Lower lobe of right lung (tissue), 2 donors: ENCODE results near the gene CIAO2A. TPM values are rescaled to one million over a fixed set of nuclear protein-coding genes. Genes with fewer than 3 reads are reported as not detected.

Source experiments
- ATAC-seq, 2 donors: fragments of 200-7000 bp; cut with Tn5 transposase; one replicate each; pipeline ENCODE4 v1.9.1; 2020 to 2022; ENCODE audit warnings: mild to moderate bottlenecking in 2 of 2, moderate library complexity in 2 of 2
- DNase-seq: peaks from one replicate; pipeline ENCODE4 v3.0.0-alpha.2; 2020
- H3K27ac ChIP-seq: fragments of 200-600 bp; one replicate; pipeline ENCODE4 v1.8.0; 2022
- H3K27me3 ChIP-seq: fragments of 200-600 bp; one replicate; pipeline ENCODE4 v1.8.0; 2022; ENCODE audit warnings: low read depth
- H3K36me3 ChIP-seq: fragments of 200-600 bp; one replicate; pipeline ENCODE4 v1.8.0; 2022; ENCODE audit warnings: mild to moderate bottlenecking
- H3K4me1 ChIP-seq: fragments of 200-600 bp; one replicate; pipeline ENCODE4 v1.8.0; 2022
- H3K4me3 ChIP-seq: fragments of 200-600 bp; one replicate; pipeline ENCODE4 v1.8.0; 2022; ENCODE audit warnings: mild to moderate bottlenecking
- H3K9me3 ChIP-seq: fragments of 200-600 bp; one replicate; pipeline ENCODE4 v1.8.0; 2022
- intact Hi-C: fragments of 100-400 bp; cut with DNase I; formaldehyde crosslinking; loops from one replicate; pipeline ENCODE4 v1.11.0; 2022
- total RNA-seq: library from RNA; stranded (reverse); fragmentation: NEBNext Ultra II Directional; extraction: Animal tissue kit (Norgen Biotek cat#: 25700); gene quantifications from one replicate; pipeline ENCODE4 v1.2.1, GENCODE V29; 2021
- TF ChIP-seq, protein P1 (sequence below): fragments of 200-600 bp; IDR thresholded peaks from one replicate; pipeline ENCODE4 v1.8.0; 2022; ENCODE audit warnings: antibody characterized with exemption, mild to moderate bottlenecking
- donor health status: DM: no; HTN: yes; CAD: no; lungs with severe emphysema.

CIAO2A gene
- total RNA-seq, 1 donor from 2014 or later, result 56.3 TPM

DNA sequence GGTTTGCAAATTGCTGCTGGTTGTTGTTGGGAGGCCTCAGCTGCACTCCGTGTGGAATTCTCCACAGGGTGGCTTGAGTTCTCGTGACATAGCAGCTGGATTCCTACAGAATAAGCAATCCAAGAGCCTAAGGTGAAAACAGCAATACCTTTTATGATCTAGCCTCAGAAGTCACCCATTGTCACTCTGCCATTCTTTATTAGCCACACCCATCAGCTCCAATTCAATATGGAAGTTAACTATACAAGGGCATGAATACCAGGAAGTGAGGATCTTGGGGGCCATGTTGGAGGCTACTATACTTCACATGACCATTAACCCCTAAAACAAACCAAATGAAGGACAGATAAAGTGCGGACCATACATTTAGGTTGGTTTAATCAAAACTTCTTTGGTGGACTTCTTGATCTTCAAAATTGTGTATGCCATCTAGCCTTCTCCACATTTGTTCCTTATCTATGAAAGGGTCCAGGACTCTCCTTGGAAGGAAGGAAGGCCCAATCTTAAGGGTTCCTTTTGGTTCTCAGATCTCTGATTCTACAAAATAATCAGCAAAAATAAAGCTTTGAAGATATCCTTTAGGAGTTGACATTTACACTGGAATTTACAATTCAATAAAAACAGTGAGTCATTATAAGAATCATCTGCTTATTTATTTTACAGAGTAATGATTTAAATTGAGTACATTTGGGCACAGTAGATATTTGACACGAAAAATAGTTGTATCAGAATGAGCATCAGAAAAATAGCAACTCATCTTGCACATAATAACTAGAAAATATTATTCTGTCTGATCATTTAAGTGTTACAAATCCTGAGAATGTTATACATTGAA, 21.5 kb downstream of the CIAO2A start:
- H3K27ac ChIP-seq, result peak overlapping the region; percentile 48
- DNase-seq (no peak), ATAC-seq (no peak)
- intact Hi-C loops, result loop anchor here (10.0 kb wide), 1 partner anchor 317 kb away; no protein-coding TSS in a partner anchor
- H3K4me3 ChIP-seq, result no peak overlapping the region
- H3K9me3 ChIP-seq, result no peaks in the 10 kb centered on the region
- H3K36me3 ChIP-seq, result peaks cover 25% of the 10 kb centered on the region
- H3K4me1 ChIP-seq, result peaks cover 52% of the 10 kb centered on the region
- TF ChIP-seq, protein P1, sequence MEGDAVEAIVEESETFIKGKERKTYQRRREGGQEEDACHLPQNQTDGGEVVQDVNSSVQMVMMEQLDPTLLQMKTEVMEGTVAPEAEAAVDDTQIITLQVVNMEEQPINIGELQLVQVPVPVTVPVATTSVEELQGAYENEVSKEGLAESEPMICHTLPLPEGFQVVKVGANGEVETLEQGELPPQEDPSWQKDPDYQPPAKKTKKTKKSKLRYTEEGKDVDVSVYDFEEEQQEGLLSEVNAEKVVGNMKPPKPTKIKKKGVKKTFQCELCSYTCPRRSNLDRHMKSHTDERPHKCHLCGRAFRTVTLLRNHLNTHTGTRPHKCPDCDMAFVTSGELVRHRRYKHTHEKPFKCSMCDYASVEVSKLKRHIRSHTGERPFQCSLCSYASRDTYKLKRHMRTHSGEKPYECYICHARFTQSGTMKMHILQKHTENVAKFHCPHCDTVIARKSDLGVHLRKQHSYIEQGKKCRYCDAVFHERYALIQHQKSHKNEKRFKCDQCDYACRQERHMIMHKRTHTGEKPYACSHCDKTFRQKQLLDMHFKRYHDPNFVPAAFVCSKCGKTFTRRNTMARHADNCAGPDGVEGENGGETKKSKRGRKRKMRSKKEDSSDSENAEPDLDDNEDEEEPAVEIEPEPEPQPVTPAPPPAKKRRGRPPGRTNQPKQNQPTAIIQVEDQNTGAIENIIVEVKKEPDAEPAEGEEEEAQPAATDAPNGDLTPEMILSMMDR, result no peak
- H3K27me3 ChIP-seq, result no peaks in the 10 kb centered on the region

DNA sequence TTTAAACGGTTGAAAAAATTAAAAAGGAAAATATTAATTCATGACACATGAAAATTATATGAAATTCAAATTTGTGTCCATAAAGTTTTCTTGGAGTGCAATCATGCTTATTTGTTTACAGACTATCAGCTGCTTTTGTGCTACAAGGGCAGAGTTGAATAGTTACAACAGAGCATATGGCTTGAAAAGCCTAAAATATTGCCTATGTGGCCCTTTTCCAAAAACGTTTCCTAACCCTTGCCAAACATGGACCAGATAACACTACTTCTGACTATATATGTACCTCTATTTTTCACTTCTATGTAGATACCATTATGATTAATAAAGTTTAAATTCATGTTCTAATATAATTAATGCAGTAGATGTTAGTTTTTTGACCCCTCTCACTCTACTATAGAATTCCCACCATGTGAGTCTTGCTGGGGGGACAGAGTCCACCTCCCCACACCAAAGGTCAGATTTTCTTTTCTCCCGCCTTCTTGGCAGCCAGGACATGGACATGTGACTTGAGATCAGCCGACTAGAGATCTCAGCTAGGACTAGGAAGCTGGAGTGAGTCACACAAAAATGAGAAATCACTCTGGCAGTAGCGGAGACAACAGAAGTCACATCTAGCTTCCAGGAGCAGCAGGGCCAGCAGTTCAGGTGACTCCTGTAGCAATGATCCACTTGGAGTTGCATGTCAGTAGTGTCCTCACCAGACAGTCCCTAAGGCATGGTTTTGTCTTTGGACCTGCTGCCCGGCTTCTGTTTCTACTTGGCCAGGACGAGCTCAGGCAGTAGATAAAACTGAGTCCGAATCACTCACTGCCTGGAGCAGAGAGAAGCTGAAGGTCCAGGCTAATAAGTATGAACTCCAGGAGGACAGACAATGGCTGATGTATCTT, 22.4 kb downstream of the CIAO2A start:
- Histone ChIP-seq H3K36me3 (peaks cover 25% of the 10 kb centered on the region), H3K27ac (peak overlapping the region; percentile 48), H3K4me1 (peaks cover 52% of the 10 kb centered on the region), H3K27me3 (no peaks in the 10 kb centered on the region), H3K9me3 (no peaks in the 10 kb centered on the region), H3K4me3 (no peak overlapping the region)
- no peak for DNase-seq
- TF ChIP-seq, protein P1, result no peak
- intact Hi-C loops, result loop anchor here (10.0 kb wide), 1 partner anchor 316 kb away; no protein-coding TSS in a partner anchor
- ATAC-seq, result peak; percentile 60 to 66

DNA sequence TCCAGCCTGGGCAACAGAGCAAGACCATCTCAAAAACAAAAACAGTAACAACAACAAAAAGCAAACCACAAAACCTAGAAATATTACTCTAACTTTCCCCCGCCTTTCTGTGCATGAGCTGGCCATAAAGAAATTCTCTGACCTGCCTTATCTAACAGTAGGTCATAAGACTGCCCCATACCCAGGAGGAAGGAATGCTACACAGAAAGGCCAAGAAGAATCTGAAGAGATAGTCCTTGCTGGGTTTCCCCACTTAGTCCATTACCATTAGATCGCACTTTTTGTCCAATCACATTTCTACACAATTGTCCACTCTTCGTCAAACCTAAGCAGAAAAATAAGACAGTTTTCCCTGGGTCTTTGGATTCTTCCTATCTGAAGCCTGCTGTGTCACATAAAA, 23.5 kb downstream of the CIAO2A start:
- Histone ChIP-seq H3K27me3 (no peaks in the 10 kb centered on the region), H3K27ac (no peak overlapping the region), H3K4me1 (peaks cover 52% of the 10 kb centered on the region), H3K9me3 (no peaks in the 10 kb centered on the region), H3K4me3 (no peak overlapping the region), H3K36me3 (peaks cover 21% of the 10 kb centered on the region)
- intact Hi-C loops, result loop anchor here (10.0 kb wide), 1 partner anchor 315 kb away; no protein-coding TSS in a partner anchor
- ATAC-seq, result no peak
- TF ChIP-seq, protein P1, result no peak
- no peak for DNase-seq

DNA sequence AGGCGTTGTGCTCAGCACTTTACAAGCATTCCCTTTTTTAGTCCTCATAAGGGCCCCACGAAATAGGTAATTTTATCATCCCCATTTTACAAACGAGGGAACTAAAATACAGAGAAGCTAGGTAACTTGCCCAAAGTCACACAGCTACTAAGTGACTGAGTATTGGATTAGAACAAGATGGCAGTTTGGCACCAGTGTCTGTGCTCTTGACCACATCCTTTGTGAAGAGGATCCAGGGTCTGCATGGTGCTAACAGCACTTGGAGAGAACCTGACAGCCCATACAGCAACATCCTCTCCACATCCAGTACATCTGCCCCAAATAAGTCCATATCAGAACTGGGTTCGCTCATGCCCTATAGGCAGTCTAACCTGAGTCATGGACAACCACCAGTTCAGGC, 25.5 kb downstream of the CIAO2A start:
- intact Hi-C loops, result no loop called here
- no peak for DNase-seq
- Histone ChIP-seq H3K27me3 (no peaks in the 10 kb centered on the region), H3K36me3 (peaks cover 5% of the 10 kb centered on the region), H3K27ac (no peak overlapping the region), H3K4me3 (no peak overlapping the region), H3K4me1 (peaks cover 48% of the 10 kb centered on the region), H3K9me3 (no peaks in the 10 kb centered on the region)
- ATAC-seq, result no peak
- TF ChIP-seq, protein P1, result no peak

DNA sequence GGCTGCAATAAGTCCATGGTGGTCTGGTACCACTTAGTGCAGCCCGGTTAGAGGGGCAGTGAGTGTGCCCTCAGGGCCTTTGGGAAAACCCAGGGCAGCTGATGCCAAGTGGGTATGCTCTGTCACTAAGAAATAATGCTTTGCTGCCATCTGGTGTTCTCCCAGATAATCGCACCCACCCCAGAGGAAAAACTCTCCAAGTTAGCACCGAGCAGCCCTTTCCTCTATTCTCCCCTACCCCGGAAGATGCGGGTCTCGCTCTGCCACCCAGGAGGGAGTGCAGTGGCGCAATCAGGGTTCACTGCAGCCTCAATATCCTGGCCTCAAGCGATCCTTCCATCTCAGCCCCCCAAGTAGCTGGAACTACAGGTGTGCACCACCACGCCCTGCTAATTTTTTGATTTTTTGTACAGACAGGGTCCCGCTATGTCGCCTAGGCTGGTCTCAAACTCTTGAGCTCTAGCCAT, 26.0 kb downstream of the CIAO2A start:
- peaks cover 5% of the 10 kb centered on the region for H3K36me3 ChIP-seq

More for the DNA sequence above, 26.0 kb downstream of the CIAO2A start:
- Histone ChIP-seq H3K4me1 (peaks cover 43% of the 10 kb centered on the region), H3K27ac (no peak overlapping the region), H3K27me3 (no peaks in the 10 kb centered on the region), H3K9me3 (no peaks in the 10 kb centered on the region), H3K4me3 (no peak overlapping the region)
- intact Hi-C loops, result no loop called here
- DNase-seq, result no peak
- TF ChIP-seq, protein P1, result peak; percentile 88
- ATAC-seq, result peak; percentile 89
